Right forelimb (tissue), 1 donor: Measurements from ENCODE around the gene FAM174C.
"Not testable (repeated sequence)": the region's sequence is repeated elsewhere in the genome, so short reads cannot be mapped to it uniquely, and the experiment has no call there.

Experiments
- DNase-seq: peaks from one replicate; pipeline ENCODE4 v3.0.0-alpha.2; 2018

The FAM174C gene

GRCh38 chr19:1237754-1238368, 37.5 kb upstream of the FAM174C start, which contains the start of gene CBARP:
TSS of gene CBARP (minus strand) at chr19:1238005. CDS start at chr19:1236100, 1,905 bp downstream.
- DNase-seq: no peak

- DNase-seq: no peak
These were observed 36.7 kb upstream of the FAM174C start for GRCh38 chr19:1238369-1239303.

DNA sequence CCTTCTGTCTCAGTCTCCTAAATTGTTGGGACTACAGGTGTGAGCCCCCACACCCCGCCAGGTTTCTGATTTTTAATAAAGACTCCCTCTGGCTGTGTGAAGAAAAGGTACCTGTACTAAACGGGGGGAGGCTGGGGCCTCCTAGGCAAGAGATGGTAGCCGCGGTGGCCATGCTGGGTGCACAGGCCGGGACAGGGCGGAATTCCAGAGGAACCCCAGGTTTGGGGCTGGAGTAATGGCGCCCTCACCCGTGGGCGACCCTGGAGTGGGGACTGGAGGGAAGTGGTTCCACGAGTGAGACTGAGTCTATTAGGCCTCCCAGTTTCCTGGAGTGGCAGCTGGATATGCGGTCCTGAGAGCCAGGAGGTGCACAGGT, 35.9 kb upstream of the FAM174C start:
- DNase-seq: no peak

DNA sequence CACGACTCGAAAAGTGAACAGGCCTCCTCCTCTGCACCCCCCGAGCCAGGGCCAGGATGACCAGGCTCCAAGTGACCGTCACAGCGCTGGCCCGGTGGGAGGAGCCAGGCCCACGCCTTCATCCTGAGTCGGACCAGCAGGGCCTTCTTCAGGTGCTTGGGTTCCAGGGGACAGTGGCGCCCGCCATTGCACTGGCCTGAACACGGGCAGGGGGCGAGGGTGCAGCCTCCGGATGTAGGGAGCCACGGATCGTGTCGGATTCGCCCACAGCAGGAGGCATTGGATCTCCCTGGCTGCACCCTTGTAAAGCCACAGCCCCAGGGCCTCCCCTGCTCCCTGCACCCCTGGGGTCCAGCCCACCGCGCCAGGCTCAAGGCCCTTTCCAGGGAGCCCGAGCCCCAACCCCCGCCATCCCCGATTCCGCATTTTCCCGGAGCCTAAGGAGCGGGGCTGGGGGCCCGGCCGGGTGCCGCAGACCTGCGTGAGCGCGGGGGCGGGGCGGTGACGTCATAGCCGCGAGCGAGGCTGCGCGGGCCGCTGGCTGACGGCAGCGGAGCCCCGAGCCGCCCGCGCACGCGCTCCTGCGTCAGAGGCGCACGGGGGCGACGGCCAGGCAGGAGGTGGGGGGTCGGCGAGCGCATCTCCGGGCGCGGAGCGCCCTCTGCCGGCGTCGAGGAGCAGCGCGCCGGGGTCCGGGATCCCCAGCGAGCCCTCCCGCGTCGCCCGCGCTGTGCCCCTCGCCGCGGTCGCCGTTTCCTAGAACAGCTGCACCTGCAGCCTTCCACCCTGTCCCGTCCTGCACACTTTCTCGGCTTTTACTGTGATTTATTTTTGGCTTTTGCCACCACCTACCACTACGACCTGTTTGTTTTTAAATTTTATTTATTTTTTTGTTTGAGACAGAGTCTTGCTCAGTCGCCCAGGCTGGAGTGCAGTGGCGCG, 35.3 kb upstream of the FAM174C start:
- DNase-seq: peak; percentile 94

- no peak for DNase-seq
These were observed 34.4 kb upstream of the FAM174C start for GRCh38 chr19:1240925-1241324.

GRCh38 chr19:1241417-1242095, 33.8 kb upstream of the FAM174C start, which contains the start of gene ATP5F1D:
TSS of gene ATP5F1D (plus strand) at chr19:1241751. CDS start at chr19:1241851, 100 bp downstream.
- peak; percentile 94 for DNase-seq

- peak; percentile 87 for DNase-seq
These were observed 31.3 kb upstream of the FAM174C start for GRCh38 chr19:1243768-1244692.

DNA sequence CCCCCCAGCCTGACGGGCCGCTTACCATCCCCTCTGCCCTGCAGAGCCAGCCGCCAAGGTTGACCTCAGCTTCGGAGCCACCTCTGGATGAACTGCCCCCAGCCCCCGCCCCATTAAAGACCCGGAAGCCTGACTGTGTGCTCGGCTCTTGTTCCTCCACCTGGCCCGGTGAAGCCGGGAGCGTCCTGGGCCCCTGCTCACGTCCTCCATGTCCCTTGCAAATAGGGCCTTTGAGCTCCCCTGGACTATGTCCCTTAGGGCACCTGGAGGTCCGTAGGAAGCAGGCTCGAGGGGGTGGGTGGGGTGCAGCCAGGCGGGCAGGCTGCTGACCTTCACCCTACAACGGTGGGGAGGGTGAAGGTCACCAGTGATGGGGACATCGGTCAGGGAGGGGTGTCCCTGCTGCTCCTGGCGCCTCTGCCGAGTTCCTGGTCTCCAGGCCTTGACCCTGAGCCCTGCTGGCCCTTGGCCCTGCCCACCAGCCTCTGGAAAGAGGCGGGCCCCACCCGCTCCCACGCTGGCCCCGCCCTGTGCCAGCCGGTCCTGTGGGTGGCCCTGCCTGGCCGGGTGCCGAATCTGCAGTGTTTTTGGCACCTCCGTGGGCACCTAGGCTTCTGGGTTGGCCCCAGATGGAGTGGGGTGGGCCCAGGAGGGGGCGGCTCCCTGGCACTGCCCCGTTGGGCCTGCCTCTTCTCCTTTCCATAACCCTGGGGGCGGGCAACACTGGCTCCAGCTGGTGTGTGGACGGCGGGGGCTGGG, 30.5 kb upstream of the FAM174C start:
- DNase-seq: no peak

- no peak for DNase-seq
These were observed 29.7 kb upstream of the FAM174C start for GRCh38 chr19:1245494-1246264.

DNA sequence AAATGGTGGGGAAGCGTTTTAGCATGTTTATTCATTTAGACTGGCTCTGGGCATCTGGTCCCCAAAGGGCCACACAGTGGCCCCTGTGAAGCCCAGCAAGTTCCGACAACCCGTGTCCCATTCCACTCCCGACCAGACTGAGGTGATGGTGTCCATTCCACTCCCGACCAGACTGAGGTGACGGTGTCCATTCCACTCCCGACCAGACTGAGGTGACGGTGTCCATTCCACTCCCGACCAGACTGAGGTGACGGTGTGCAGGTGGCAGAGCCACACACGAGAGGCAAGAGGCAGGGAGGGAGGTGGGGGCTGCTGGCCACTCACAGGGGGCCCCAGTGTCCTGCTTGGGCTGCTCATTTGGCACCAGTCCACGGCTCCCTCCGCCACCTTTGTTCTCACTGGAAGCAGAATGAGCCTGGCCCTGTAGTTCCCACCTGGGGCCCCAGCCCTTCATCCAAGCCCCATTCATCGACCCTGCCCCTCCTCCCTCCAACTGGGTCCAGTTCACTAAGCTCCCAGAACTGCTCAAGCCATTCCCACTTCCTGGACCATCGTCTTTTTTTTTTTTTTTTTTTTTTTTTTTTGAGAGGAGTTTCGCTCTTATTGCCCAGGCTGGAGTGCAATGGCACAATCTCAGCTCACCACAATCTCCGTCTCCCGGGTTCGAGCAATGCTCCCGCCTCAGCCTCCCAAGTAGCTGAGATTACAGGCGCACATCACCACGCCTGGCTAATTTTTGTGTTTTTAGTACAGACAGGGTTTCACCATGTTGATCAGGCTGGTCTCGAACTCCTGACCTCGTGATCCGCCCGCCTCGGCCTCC, 28.9 kb upstream of the FAM174C start:
- DNase-seq: not testable (repeated sequence)

DNA sequence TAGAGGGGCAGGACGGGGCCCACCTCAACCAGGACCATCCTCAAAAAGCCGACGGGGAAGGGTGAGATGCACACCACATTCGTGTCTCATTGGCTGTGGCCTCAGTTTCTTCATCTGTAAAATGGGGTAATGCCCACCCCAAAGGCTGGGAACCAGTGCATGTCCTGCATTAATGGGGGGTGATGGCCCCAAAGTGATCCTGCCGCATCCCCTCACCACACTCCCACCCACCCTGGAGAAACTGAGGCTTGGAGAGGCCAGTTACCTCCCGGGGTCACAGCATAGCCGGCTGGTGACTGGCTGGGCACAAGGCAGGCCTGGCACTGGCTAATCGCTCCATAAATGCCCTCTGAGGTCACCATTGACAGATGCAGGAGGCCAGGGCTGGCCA, 27.6 kb upstream of the FAM174C start:
- no peak for DNase-seq

DNA sequence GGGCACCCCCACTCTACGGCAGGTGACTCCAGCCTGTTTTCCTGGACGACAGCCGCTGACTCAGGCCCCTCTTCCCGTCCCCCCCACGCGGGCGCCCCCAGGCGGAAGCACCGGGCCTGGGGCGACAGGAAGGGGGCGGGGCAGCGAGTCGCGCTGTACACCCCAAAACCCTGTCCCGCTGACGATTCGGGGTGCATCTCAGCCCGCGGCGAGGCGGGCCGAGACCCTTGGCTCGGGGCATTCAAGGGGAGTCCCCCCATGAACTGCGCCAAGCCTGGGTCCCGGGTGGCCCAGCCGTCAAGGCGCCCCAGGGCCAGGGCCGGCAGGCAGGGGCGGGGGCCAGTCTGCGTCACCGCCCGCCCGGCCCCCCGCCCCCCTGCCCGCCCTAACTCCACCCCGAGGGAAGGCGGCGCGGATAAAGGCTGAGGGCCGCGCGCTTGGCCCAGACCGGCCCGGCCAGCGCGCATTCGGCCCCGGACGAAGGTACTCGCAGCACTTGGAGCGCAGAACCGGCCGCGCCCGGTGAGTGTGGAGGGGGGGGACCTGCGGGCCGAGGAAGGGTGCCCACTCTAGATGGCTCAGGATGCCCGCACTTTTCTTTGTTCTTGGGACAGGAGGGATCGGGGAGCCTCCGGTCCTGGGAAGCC, 27.1 kb upstream of the FAM174C start, which contains the start of gene MIDN:
Gene MIDN (plus strand): TSS at position 445 of the 647 bp plus-strand sequence. CDS start 1,714 bp downstream, outside the sequence.
- peak; percentile 91 for DNase-seq

DNA sequence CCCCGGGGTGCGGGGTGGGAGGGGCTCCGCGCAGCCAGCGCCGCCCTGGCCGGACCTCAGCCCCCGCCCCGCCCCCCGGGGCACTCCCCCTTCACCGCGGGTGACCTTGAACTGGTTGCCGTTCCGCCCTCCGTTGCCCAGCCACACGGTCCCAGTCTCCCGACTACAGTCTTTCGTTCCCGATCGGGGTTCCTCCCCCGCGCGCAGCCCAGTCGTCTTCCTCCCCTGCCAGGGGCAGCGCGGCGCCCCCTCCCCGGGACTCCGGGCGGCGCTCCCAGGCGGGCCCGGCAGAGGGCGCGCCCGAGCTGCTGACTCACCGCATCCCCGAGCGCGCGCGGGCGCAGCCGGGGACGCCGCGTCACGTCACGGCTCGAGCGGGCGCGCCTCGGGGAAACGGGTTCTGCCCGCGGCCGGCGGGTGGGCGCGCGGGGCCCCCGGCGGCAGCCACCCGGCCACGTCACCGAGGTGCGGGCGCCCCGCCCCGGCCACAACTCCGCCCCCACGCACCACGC, 26.5 kb upstream of the FAM174C start:
- DNase-seq: peak; percentile 92

DNA sequence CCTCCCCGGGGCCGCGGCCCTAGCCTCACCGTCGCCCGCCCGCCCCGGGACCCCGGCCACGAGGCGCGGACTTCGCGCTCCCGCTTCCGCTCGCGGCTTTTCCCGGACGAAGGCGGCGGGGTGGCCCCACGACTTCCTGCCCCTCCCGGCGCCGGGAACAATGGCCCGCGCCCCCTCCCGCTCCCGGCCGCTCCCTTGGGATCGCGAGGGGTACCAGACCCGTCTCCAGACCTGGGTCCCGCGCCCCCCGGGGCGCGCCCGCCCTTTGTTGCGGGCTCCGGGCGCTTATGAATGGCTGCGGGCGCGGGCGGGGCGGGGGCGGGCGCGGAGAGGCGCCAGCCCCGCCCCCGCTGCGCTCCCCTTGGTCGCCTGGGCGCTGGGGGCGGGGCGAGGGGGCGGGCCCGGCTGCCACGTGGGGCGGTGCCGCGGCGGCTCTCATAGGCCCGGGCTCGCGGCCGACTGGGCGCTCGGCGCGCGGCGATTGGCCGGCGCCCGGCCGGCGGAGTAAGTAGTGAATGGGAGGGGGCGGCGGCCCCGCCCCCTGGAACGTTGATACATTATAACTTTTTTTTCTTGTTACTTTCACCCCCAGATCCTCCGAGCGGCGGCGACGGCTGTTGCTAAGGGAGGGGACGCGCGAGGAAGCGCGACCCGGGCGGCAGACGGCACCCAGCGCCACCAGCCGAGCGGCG, 25.9 kb upstream of the FAM174C start:
- peak; percentile 98 for DNase-seq

DNA sequence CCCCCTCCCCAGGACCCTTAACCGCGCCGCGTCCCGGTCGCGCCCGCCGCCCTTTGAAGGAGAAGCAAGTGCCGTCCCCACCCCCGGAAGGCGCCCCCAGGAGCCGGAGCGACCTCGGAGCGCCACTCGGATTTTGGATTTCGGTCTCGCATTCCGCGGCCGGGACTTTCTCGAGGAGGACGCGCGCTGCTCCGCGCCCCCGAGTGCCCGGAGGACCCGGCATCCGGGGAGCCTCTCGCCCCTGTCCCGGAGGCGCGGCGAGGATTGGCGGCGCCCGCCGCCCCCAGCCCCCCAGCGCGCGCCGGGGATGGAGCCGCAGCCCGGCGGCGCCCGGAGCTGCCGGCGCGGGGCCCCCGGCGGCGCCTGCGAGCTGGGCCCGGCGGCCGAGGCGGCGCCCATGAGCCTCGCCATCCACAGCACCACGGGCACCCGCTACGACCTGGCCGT, 25.3 kb upstream of the FAM174C start:
- no peak for DNase-seq

GRCh38 chr19:1250437-1251260, 24.7 kb upstream of the FAM174C start:
- DNase-seq: peak; percentile 77
